ENCODE measurements around the gene CHCHD6.

DNA sequence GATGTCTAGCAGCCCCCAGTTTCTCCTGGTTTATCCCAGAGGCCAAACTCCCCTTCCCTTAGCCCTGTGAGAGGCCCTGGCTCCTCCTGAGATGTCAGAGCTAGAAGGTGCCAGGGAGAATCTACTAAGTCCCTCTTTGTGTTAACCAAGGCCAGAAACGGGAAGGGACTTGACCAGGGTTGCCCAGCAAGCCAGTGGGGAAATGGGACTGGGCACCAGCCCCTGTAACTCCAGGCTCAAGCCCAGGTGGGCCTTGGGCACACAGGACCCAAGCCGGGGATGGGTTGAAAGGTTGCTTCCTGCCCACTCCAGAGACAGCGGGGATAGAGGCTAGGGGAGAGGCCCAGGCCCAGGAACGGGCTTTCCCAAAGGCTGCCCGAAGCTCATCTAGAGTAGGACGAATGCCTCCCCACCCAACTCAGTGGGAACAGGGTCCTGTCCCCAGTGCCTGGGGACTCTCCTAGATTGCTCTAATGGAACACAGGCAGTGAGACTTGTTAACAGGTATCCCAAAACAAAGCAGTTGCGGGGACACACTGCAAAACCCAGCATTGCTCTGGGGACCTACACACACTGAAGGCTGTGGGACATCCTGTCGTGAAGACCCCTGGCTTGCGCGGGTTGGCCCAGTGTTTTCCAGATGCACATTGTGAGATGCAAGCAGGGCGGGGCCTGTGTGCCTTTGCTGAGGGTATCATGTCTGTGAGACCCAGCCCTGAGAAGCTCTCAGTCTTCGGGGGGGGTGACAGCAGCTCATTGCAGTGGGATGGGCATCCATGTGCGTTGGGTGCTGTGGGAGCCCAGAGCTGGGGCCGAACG lies 36.2 kb upstream of the CHCHD6 start:
- TF ChIP-seq, protein P1, sequence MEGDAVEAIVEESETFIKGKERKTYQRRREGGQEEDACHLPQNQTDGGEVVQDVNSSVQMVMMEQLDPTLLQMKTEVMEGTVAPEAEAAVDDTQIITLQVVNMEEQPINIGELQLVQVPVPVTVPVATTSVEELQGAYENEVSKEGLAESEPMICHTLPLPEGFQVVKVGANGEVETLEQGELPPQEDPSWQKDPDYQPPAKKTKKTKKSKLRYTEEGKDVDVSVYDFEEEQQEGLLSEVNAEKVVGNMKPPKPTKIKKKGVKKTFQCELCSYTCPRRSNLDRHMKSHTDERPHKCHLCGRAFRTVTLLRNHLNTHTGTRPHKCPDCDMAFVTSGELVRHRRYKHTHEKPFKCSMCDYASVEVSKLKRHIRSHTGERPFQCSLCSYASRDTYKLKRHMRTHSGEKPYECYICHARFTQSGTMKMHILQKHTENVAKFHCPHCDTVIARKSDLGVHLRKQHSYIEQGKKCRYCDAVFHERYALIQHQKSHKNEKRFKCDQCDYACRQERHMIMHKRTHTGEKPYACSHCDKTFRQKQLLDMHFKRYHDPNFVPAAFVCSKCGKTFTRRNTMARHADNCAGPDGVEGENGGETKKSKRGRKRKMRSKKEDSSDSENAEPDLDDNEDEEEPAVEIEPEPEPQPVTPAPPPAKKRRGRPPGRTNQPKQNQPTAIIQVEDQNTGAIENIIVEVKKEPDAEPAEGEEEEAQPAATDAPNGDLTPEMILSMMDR (IDR thresholded peaks at IDR 0.05): no peak
- no peak for TF ChIP-seq POLR2A (IDR thresholded peaks at IDR 0.05)
